Melanocyte of skin (primary cell): ENCODE data around the gene PRSS33. TPM values are rescaled to one million over a fixed set of nuclear protein-coding genes. Genes with fewer than 3 reads are reported as not detected.

Experiments used
- small RNA-seq, 2 donors: library from RNA; depleted of rRNA; stranded (forward); fragments of <200 nt; gene quantifications; one replicate each; pipeline ENCODE3, GENCODE V24; 2012
- total RNA-seq, 2 donors: library from RNA; depleted of rRNA; stranded (reverse); fragments of >200 nt; gene quantifications; 2 replicates each; pipeline ENCODE4 v1.2.3, GENCODE V29; 2012

Gene PRSS33, protein sequence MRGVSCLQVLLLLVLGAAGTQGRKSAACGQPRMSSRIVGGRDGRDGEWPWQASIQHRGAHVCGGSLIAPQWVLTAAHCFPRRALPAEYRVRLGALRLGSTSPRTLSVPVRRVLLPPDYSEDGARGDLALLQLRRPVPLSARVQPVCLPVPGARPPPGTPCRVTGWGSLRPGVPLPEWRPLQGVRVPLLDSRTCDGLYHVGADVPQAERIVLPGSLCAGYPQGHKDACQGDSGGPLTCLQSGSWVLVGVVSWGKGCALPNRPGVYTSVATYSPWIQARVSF
- total RNA-seq: not detected

DNA sequence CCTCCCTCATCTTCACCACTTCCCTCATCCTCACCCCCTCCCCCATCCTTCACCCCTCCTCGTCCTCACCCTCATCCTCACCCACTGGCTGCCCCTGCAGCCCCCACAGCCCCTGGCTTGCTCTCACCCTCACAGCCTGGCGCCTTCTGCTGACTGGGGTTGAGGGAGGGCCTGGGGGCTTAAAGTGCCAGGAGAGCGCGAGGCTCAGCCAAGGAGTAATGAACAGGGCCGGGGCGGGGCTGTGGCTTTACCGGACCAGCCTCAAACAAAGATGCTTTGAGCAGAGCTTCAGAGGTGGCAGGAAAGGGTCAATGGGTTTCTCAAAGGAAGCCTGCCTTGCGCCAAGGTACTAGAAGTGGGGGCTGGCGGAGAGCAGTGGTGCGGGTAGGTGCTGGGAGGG lies at the start of gene PRSS33:
Gene PRSS33 (minus strand): TSS at position 155 of the 400 bp plus-strand sequence. CDS start 1,013 bp downstream, outside the sequence.

GRCh38 chr16:2829501-2830354 lies 42.4 kb upstream of the PRSS33 start, which contains the start of gene ZG16B:
Gene ZG16B, plus strand, starts transcription at chr16:2830303. Its CDS starts 139 bp downstream, at chr16:2830442.

DNA sequence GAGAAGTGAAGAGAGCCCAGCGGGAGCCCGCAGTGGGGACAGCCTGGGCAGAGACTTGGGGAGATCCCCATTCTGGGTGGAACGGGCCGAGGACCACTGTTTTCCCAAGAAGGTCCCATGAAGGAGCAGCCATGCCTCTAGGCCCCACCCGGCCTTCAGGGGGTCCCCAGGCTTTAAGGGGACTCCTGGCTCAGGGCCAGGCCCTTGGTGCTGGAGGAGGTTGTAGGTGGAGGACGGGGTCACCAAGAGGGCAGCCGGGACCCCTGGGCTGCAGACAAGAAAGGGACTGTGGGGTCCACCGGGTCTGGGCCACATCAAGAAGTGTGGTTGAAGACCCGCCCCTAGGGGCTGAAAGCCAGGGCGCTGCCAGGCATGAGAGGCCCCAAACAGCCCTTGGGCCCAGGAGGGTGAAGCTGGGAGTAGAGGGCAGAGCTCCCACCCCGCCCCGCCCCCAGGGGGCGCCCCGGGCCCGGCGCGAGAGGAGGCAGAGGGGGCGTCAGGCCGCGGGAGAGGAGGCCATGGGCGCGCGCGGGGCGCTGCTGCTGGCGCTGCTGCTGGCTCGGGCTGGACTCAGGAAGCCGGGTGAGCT lies 29.5 kb upstream of the PRSS33 start, which contains the start of gene PRSS21:
Gene PRSS21 (plus strand): TSS at position 487 of the 589 bp plus-strand sequence. CDS start 32 bp downstream, at position 519.

DNA sequence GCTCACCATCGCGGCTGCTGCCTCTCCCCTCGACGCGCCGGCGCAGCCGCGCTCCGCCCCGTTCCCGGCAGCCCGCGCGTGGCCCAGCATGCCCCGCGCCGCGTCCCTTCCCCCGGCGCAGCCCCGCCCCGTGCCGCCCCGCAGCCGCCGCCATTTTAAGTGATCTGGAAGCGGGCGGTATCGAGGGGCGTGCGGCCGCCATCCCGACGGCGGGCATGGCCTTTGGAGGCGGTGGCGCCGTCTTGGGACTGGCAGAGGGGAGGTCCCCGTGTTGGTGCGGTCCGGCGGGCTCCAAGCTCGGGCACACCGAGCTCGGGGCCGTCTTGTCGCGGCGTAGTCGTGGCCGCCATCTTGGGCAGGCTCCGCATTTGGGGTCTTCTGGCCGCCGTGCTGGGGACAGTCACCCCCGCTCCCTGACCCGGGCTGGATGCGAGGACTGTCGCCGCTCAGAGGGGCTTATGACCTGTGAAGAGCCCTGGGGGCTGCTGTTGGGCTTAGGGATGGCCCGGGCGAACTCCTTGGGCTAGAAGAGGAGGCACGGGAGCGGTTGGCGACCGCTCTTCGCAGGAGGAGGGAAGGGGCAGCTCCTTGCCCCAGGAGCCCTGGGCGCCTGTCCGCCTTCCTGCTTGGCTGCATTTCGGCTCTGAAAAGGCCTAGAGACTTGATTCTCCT lies 10.0 kb downstream of the PRSS33 start, which contains the start of gene ELOB:
Gene ELOB (minus strand): TSS at position 50 of the 672 bp plus-strand sequence. CDS start 41 bp downstream, at position 9.

DNA sequence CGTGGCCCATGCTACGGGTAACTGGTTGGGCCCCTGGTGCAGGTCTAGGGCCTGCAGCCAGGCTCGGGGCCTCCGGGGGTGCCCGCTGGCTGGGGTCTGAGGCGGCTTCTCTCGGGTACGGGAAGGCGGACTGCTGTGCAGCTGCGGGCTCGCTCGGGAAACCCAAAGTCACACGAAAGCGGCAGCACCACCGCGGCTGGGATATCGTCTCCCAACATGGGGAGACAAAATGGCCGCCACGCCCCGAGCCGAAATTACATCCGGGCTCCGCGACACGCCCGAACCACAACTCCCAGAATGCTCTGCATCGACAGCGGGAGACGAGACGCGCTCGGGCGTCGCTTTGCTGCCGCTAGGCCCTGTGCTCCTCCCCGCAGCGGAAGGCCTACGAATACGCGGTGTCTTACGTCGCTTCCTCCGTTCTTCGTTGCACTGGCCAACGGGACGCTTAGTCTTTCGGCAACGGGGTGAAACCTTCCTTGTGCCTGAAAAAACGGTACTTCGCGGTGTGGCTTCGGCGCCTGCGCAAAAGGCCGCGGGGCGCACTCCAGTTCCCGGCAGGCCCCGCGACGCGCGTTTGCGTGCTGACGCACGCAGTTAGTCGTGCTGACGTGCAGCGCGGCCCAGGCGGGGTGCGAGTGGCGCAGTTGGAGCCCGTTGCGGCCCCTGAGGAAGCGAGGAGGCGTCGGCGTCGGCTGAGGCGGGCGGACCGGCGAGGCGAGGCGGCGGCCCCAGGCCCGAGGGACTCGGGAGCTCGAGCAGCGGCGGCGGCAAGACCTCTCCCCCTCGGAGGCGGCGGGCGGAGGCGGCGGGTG lies 35.1 kb downstream of the PRSS33 start, which contains the start of gene SRRM2:
Gene SRRM2 (plus strand): TSS at position 604 of the 815 bp plus-strand sequence. CDS start 3,727 bp downstream, outside the sequence.

Small RNAs within 50 kb of the gene (small RNA-seq; reads per million reads assigned to genes)
- 1.9 to 2.3 reads per million in 2 donors for gene SNORA3C

Other genes starting within 250 kb of the PRSS33 start
- gene PDPK1, start 249.5 kb downstream of the PRSS33 start, total RNA-seq: 10 to 100 TPM; 24.8 to 30.3 TPM
- gene KCTD5, start 105.0 kb downstream of the PRSS33 start, total RNA-seq: 10 to 100 TPM; 16.2 to 27.6 TPM
- 1 to 10 TPM in 1 of 2 donors, under 1 TPM in 1; 1.00 to 1.4 TPM for gene PRSS27, start 67.3 kb downstream of the PRSS33 start, total RNA-seq
- 10 to 100 TPM; 61.9 to 73.0 TPM for gene SRRM2, start 34.9 kb downstream of the PRSS33 start, total RNA-seq
- 100 to 1,000 TPM; 238 TPM for gene ELOB, start 10.3 kb downstream of the PRSS33 start, total RNA-seq
- gene PRSS41, start 10.9 kb upstream of the PRSS33 start, total RNA-seq: not detected
- 1 to 10 TPM in 1 of 2 donors, not detected in 1; 1.4 TPM for gene PRSS21, start 29.7 kb upstream of the PRSS33 start, total RNA-seq
- gene ZG16B, start 42.7 kb upstream of the PRSS33 start, total RNA-seq: not detected
- gene PRSS22, start 70.6 kb upstream of the PRSS33 start, total RNA-seq: not detected
- gene FLYWCH2, start 95.7 kb upstream of the PRSS33 start, total RNA-seq: 10 to 100 TPM; 47.8 to 57.6 TPM
- gene FLYWCH1, start 124.4 kb upstream of the PRSS33 start, total RNA-seq: 100 to 1,000 TPM in 1 of 2 donors, 10 to 100 TPM in 1; 54.6 to 113 TPM
- under 1 TPM; 0.33 to 0.34 TPM for gene KREMEN2, start 176.7 kb upstream of the PRSS33 start, total RNA-seq
- gene PAQR4, start 181.8 kb upstream of the PRSS33 start, total RNA-seq: 10 to 100 TPM in 1 of 2 donors, 1 to 10 TPM in 1; 9.6 to 22.0 TPM
- 10 to 100 TPM; 16.5 to 52.3 TPM for gene PKMYT1, start 192.9 kb upstream of the PRSS33 start, total RNA-seq
- gene CLDN9, start 225.4 kb upstream of the PRSS33 start, total RNA-seq: not detected
- not detected for gene CLDN6, start 230.6 kb upstream of the PRSS33 start, total RNA-seq
- gene TNFRSF12A, start 232.8 kb upstream of the PRSS33 start, total RNA-seq: 10 to 100 TPM; 16.9 to 35.6 TPM
- gene HCFC1R1, start 236.4 kb upstream of the PRSS33 start, total RNA-seq: 10 to 100 TPM; 11.7 to 19.6 TPM
- 10 to 100 TPM; 24.0 to 25.5 TPM for gene THOC6, start 236.5 kb upstream of the PRSS33 start, total RNA-seq
- not detected for gene BICDL2, start 249.4 kb upstream of the PRSS33 start, total RNA-seq